A549 treated with ZK216348 at 1 μM for 4 hours (cell line): Measurements from ENCODE around the gene WASHC2A. TPM values are rescaled to one million over a fixed set of nuclear protein-coding genes. Genes with fewer than 3 reads are reported as not detected.

Experiments used
- total RNA-seq: library from RNA; stranded (reverse); fragments of 200-300 nt; extraction: Qiagen RNA extraction; gene quantifications from 5 replicates; pipeline ENCODE4 v1.2.3, GENCODE V29; 2022; ENCODE audit warnings: low read depth

Gene WASHC2A
- total RNA-seq = 12.0 to 15.4 TPM (median 13.1 TPM) in 5 replicates

DNA sequence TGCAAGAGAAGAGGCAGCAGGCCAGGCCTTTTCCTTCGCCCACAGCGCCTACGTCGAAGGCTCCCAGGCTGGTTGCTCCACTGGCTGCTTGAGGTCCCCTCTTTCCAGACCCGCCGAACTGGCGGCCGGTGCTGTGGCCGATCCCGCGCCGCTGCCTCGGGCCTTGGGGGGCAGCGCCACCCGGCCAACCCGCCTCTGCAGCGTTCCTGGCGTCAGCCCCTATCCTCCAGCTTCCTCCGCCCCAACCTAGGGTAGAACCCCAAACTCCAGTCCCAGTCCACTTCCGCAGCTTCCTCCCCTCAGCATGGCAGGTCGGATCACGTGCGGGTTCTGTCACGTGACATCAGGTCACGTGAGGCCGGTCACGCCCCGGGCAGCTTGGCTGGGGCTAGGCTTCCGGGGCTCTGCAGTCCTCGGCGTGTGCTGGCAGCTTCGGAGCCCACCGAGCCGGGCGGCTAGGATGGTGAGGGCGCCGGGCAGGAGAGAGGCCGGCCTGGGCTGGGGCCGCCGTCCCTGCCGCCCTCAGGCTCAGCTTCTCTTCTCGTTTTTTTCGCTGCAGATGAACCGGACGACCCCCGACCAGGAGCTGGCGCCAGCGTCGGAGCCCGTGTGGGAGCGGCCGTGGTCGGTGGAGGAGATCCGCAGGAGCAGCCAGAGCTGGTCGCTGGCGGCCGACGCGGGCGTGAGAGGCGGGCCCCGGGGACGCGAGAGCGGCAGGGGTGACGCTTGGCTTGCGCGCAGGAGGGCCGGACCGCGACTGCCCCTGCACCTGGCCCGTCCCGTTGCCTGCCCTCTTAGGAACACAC, at the start of gene WASHC2A:
TSS of gene WASHC2A (plus strand) at position 409 of the 806 bp plus-strand sequence. CDS start at position 461, 52 bp downstream.

Other genes with a start within 250 kb of the WASHC2A start
- gene PARG, start 125.9 kb upstream of the WASHC2A start, total RNA-seq = 15.0 to 22.7 TPM (median 18.2 TPM) in 5 replicates
- gene TIMM23B, start 125.9 kb upstream of the WASHC2A start, total RNA-seq = 15.6 to 24.9 TPM (median 18.1 TPM) in 5 replicates
- 7.4 to 9.9 TPM (median 9.2 TPM) in 5 replicates for gene AGAP6, start 79.5 kb upstream of the WASHC2A start, total RNA-seq
- 0.42 to 3.6 TPM (median 2.4 TPM) in 5 replicates for gene ASAH2, start 183.6 kb downstream of the WASHC2A start, total RNA-seq